HG03442 (cell line): ENCODE data around the gene NECTIN2.
"Not testable (repeated sequence)": the region's sequence is repeated elsewhere in the genome, so short reads cannot be mapped to it uniquely, and the experiment has no call there.

Experiments used
- ATAC-seq: cut with Tn5 transposase; IDR thresholded peaks from one replicate; pipeline ENCODE4 v1.9.1; 2021; ENCODE audit warnings: mild to moderate bottlenecking, moderate library complexity; ENCODE audit not compliant: unreplicated experiment

NECTIN2 gene

DNA sequence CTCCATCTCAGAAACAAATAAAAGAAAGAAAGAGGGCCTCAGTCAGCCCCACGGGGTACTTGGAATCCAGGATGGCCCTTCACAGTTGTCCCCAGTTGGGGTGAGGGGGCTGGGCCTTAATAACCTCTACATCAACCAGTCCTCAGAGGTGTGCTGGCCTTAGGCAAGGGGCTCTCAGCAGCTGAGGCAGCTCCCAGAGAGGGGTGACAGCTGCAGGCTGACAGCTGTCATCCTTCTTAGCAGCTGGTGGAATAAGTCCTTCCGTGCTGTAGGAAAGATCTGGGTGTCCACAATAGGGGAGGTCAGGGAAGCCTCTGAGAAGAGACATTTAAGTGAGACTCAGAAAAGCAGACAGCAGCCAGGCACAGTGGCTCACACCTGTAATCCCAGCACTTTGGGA, 29.8 kb upstream of the NECTIN2 start:
- no peak for ATAC-seq

DNA sequence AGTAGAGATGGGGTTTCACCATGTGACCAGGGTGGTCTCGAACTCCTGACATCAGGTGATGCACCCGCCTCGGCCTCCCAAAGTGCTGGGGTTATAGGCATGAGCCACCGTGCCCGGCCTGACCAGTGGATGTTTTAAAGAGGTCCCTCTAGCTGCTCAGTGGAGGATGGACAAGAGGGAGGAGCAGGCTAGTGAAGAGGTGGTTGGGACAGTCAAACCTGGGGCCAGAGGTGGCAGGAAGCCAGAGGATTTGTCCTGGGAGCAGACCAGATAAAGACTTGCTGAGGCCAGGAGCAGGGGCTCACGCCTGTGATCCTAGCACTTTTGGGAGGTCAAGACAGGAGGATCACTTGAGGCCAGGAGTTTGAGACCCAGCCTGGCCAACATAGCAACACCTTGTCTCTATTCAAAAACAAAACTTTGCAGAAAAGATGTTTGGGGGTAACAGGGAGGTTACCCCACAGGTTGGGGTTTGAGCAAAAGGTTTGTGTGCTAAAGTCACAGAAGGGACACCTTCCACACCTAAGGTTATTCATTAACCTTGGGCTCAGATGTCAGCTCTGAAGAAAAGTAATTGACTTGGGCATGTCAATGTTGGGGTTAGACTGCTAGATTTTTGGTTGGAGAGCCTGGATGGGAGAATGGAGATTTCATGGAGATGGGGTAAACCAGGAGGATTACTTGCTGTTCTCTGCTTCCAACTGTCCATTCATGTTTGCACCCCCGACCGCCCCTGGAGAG, 28.2 kb upstream of the NECTIN2 start:
- ATAC-seq = no peak

DNA sequence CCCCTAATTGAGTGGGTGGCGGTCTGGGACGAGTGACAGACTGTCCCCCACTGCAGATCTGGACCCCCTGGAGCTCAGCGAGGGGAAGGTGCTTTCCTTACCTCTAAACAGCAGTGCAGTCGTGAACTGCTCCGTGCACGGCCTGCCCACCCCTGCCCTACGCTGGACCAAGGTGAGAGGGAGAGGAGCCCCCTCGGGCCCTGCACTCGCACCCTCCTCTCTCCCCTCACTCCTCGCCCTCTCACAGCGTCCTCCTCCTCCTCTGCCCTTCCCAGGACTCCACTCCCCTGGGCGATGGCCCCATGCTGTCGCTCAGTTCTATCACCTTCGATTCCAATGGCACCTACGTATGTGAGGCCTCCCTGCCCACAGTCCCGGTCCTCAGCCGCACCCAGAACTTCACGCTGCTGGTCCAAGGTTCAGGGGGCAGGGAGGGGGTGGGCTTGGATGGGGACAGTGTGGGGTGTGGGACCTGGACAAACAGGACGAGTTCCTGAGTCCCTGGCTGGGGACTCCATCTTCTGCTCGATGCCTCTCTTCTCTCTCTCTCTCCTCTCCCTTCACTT, 27.5 kb upstream of the NECTIN2 start:
- no peak for ATAC-seq

DNA sequence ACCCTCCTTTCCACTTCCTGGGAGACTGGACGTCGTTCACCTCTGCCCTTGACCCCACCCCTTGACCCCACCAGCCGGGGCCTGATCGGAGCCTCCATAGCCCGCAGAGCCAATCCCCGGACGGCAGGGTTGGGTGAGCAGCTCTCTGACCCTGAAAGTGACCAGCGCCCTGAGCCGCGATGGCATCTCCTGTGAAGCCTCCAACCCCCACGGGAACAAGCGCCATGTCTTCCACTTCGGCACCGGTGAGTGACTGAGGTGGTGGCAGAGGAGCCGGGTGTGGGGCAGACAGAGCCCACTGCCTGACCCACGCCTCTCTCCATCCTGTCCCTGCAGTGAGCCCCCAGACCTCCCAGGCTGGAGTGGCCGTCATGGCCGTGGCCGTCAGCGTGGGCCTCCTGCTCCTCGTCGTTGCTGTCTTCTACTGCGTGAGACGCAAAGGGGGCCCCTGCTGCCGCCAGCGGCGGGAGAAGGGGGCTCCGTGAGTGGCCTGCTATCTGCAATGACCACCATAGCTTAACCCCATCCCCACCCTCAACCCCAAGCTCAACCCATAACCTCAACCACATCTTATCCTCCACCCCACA, 26.8 kb upstream of the NECTIN2 start:
- ATAC-seq = no peak

DNA sequence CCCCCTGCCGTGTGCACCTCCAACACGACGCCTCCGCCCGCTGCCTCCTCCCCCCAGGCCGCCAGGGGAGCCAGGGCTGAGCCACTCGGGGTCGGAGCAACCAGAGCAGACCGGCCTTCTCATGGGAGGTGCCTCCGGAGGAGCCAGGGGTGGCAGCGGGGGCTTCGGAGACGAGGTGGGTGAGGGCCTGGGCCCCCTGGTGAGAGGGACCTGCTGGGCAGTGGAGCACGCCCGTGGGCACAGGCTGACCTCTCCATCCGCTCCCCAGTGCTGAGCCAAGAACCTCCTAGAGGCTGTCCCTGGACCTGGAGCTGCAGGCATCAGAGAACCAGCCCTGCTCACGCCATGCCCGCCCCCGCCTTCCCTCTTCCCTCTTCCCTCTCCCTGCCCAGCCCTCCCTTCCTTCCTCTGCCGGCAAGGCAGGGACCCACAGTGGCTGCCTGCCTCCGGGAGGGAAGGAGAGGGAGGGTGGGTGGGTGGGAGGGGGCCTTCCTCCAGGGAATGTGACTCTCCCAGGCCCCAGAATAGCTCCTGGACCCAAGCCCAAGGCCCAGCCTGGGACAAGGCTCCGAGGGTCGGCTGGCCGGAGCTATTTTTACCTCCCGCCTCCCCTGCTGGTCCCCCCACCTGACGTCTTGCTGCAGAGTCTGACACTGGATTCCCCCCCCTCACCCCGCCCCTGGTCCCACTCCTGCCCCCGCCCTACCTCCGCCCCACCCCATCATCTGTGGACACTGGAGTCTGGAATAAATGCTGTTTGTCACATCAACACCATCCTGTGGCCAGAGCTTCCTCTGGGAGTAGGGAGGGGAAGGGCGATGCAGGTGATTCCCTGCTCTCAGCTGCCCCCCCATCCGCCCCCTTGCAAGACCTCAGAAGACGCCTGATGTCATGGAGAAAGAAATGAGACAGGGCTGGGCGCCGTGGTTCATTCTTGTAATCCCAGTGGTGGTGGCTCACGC, 25.2 kb upstream of the NECTIN2 start:
- no peak for ATAC-seq

DNA sequence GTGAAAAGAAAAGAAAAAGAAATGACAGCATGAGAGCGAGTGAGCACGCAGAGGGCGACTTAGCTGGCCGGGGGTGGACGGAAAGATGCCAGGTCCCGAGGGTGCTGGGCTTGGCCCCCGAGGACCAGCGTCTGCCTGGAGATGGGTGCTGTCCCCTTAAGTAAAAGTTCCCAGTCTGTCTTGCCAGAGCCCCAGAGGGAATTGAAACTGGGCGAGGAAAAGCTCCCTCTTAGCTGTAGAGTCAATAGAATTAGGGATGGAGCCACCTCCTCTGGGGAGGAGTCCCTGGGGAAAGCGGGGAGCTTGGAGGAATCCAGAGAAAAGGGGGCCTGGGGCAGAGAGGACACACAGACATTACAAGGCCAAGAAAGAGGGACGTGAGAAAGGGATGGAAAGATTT, 23.9 kb upstream of the NECTIN2 start:
- no peak for ATAC-seq

DNA sequence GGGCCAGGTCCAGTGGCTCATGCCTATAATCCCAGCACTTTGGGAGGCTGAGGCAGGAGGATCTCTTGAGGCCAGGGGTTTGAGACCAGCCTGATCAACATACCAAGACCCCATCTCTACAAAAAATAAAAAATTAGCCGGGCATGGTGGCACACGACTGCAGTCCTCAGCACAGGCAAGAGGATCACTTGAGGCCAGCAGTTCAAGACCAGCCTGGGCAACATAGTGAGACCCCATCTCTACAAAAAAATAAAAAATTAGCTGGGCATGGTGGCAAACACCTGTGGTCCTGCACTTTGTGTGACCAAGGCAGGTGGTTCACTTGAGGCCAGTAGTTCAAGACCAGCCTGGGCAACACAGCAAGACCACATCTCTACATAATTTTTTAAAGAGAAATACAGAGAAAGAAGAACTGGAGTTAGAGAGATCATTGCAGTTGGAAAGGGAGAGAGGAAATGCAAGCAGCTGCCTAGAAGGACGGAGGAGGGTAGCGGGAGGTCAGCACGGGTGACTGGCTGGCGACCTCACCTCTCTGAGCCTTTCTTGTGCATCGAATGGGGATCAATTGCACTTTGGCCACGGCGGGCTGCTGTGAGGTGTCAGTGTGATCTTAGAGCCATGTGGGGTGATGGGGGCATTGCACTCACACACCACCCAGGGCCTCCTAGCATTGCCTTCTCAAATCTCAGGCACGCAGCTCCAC, 23.3 kb upstream of the NECTIN2 start:
- no peak for ATAC-seq

DNA sequence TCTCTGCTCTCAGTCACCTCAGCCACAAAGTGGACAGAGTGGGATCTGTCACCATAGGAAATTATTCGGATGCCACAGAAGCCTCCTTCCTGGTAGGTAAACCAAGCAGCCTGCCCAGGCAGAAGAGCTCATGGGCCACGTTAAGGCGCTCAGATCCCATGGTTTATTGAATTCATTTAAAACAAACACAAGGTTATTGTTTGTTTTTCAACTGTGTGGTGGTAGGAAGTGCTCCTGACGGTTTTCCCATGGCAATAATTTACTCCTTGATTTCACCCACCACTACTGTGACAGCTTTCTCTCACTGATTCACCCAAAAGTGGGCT, 22.8 kb upstream of the NECTIN2 start:
- ATAC-seq = no peak

DNA sequence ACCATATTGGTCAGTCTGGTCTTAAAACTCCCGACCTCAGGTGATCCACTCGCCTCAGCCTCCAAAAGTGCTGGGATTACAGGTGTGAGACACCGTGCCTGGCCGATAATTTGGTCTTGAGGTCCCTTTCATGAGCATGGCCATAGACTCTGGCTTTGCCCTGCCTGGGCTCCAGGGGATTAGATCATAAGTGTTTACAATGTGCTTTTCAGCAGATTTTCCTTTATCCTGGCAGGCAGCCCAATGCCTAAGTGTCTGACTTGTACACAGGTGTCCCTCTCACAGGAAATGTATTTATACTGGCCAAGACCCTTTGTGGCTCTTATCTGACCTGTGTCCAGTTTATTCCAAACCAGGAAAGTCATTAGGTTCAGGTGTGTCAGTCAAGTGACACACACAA, 21.3 kb upstream of the NECTIN2 start:
- ATAC-seq = no peak

DNA sequence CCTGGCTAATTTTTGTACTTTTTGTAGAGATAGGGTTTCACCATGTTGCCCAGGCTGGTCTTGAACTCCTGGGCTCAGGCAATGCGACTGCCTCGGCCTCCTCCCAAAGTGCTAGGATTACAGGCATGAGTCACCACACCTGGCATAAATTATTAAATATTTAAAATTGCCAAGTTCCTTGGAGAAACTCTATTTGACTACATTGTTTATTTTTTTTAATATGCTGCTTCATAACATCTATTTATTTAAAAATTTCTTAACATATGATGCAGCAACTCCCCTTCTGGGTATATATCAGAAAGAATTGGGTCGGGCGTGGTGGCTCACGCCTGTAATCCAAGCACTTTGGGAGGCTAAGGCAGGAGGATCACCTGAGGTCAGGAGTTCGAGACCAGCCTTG, 13.2 kb upstream of the NECTIN2 start:
- ATAC-seq = not testable (repeated sequence)

DNA sequence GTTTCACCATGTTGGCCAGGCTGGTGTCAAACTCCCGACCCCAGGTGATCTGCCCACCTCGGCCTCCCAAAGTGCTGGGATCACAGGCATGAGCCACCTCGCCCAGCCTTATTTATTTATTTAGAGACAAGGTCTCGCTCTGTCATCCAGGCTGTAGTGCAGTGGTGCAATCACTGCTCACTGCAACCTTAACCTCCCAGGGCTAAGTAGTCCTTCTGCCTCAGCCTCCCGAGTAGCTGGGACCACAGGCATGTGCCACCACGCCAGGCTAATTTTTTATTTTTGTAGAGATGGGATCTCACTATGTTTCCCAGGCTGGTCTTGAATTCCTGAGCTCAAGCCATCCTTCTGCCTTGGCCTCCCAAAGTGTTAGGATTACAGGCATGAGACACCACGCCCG, 11.7 kb upstream of the NECTIN2 start:
- not testable (repeated sequence) for ATAC-seq

DNA sequence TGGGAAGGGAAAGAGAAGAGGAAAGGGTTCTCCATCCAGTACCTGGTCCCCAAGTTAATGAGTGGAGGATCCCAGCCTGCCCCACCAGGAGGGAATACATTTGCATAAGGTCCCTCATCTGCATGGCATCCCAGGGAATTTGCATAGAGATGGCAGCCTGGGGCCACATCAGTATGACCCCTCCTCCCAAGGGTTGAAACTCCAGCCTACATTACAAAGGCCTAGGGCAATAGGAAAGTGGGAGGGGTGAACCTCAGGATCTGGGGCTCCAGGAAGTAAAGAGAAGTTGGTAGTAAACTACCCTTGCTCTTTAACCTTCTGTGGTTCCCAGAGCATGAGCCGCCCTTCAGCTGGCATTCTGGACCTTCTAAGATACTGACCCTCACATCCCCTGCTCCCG, 6.8 kb upstream of the NECTIN2 start:
- ATAC-seq = no peak

DNA sequence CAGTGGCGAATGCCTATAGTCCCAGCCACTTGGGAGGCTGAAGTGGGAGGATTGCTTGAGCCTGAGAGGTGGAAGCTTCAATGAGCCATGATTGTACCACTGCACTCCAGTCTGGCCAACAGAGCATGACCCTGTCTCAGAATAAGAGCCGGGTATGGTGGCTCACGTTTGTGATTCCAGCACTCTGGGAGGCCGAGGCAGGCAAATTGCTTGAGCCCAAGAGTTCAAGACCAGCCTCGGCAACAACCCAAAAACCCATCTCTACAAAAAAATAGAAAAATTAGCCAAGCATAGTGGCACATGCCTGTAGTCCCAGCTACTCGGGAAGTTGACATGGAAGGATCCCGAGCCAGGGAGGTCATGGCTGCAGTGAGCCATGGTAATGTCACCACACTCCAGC, 5.3 kb upstream of the NECTIN2 start:
- no peak for ATAC-seq

DNA sequence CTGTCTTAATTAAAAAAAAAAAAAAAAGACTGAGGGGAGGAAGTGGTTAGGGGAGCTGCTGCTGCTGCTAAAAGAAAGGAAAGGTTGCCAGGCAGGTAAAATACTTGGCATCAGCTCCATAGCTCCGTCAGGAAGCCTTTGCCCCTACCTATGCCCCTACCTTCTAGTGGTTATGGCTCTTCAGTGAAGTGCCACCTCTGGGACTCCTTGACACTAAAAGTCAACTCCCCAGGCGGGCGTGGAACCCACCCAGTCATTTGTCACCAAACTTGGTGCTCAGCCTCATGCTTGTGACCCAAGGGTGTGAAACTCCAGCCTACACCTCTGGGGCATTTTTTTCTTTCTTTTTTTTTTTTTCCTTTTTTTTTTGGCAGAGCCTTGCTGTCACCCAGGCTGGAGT, 4.9 kb upstream of the NECTIN2 start:
- ATAC-seq = no peak

DNA sequence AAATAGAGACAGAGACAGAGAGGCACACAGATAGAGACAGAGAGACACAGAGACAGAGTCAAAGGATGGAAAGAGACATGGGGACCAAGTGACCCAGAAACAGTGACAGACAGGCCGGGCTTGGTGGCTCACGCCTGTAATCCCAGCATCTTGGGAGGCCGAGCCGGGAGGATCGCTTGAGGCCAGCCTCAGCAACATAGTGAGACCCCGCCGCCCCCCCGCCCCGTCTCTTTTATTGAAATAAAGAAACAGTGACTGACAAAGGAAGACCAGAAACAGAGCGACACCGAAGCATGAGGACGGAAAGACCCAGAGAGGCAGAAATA, 848 bp upstream of the NECTIN2 start:
- no peak for ATAC-seq

DNA sequence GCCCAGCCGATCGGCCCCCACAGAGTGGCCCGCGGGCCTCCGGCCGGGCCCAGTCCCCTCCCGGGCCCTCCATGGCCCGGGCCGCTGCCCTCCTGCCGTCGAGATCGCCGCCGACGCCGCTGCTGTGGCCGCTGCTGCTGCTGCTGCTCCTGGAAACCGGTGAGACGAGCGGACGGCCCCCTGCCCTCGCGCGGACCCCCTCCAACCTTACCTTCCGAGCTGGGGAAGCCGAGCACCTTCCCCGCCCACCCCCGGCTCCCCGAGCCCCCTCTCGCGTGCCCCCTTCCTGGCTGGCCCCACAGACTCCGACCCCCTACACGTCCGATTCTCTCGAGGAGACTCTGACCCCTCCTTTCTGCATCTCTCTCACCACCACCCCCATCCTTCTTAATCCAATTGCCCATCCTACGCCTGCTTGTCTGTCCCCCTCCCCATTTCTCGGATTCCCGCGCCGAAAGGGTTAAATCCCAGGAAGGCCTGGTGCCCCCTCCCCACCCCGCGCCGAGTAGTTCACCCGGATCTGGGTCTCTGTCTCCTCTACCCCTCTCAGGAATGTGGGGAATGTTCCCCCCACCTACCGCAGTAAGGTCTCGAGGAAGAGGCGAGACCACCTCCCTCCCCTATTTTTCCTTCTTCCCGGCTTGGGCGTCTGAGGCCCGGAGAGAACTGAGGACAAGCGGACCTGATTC, 502 bp downstream of the NECTIN2 start:
- ATAC-seq = no peak

DNA sequence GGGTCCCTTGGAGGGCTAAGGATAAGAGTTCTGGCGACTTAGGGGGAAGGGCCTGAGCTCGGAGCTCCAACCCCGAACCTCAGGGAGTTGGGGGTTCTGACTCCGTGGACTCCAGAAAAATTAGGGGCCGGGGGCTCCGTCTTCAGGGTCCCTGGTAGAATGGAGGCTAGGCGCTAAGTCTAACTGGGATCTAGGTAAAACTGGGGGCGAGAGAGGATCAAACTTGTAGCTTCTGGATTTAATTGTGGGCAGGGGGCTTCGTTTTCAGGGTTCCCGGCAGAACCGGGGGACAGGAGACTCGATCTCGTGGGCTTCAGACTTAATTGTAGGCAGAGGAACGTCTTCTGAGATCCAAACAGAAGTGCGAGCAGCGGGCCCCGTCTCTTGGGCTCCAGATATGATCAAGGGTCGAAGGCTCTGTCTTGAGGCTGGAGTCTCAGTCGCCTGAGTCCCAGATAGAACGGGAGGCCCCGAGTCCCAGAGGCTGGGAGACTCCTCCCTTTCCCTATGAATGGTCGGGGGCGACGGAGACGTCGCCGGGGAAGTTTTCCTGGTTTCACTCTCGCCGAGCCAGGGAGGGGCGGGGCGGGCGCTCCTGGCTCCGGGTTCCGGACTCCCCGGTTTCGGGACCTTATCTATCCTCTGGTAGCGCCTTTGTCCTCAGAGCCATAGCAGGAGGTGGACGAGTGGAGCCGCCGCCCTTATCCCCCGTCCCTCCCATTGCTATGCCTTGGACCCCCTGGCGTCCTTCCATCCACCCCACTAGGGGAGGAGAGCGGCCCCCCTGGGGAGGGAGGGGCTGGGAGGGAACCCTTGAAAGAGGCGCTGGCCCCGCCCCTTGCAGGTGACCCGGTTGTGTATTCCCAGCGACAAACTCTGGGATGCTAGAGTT, 1.3 kb downstream of the NECTIN2 start:
- no peak for ATAC-seq

DNA sequence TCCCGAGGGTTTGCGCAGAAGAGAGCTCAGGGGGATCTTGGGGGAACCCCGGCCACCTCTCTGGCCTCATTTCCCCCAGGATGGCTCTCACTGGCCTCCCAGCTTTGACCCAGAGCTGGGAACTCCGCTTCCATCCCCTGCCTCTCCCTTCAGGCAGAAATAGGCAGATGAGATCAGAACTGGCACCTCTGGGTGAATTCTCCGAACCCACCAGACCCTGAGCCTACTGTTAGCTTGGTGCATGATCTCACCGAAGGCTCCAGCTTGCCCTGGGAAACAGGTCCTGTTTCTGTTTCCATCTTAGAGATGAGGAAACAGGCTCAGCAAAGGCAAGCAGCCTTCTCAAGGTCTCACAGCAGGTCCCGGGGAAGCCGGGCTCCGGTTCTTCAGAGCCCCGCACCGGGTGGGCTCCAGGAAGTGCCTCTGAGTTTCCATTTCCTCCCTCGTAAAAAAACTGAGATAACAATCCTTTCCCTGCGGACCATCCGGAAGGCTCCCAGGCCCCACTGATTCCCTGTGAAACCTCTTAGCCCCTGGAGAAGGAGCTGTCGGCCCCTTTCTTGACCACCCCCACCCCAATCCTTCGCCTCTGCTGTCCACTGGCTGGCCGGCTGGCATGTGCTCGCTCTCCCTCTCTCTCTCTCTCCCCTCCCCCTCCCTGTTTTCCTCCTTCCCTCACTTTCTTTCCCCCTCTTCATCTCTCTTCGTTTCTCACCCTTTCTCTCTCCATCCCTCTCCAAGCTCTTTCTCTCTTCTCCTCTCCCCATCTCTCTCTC, 2.1 kb downstream of the NECTIN2 start:
- no peak for ATAC-seq
